Astrocyte of the spinal cord (primary cell): ENCODE data around the gene QPCTL.

Source experiments
- DNase-seq: peaks from one replicate; pipeline ENCODE4 v3.0.0; 2011; ENCODE audit warnings: low read depth, low spot score
- H3K4me3 ChIP-seq: 2 replicates; pipeline ENCODE4 v1.5.1; 2011; ENCODE audit warnings: low read depth, mild to moderate bottlenecking, low read length, moderate library complexity
- CTCF ChIP-seq: IDR thresholded peaks from 2 replicates; pipeline ENCODE4 v1.5.1; 2012; ENCODE audit warnings: low read depth, mild to moderate bottlenecking, low read length, inconsistent platforms
- in situ Hi-C: cut with HindIII; loops from 2 replicates; pipeline ENCODE4 v1.10.0; 2017; ENCODE audit warnings: low sequenced_read_pairs

QPCTL gene

GRCh38 chr19:45660636-45661035 lies 31.8 kb upstream of the QPCTL start:
- DNase-seq: no peak
- in situ Hi-C loops: no loop called here
- H3K4me3 ChIP-seq: no peak overlapping the region
- TF ChIP-seq CTCF: no peak

GRCh38 chr19:45663800-45664199 lies 28.7 kb upstream of the QPCTL start:
- no peak overlapping the region for H3K4me3 ChIP-seq
- DNase-seq: no peak
- in situ Hi-C loops: no loop called here
- TF ChIP-seq CTCF: no peak

GRCh38 chr19:45664575-45664974 lies 27.9 kb upstream of the QPCTL start:
- in situ Hi-C loops: no loop called here
- no peak overlapping the region for H3K4me3 ChIP-seq

GRCh38 chr19:45667620-45668341 lies 24.7 kb upstream of the QPCTL start, which contains the start of gene GIPR:
Gene GIPR (plus strand): TSS chr19:45668221. CDS start chr19:45669521, 1,300 bp downstream.
- in situ Hi-C loops: no loop called here
- no peak for TF ChIP-seq CTCF
- H3K4me3 ChIP-seq: peak within 1 kb of the TSS; percentile 12
- DNase-seq: no peak

More at GRCh38 chr19:45664575-45664974, 27.9 kb upstream of the QPCTL start:
- no peak for TF ChIP-seq CTCF
- DNase-seq: no peak

GRCh38 chr19:45668342-45668871 lies 24.1 kb upstream of the QPCTL start:
- H3K4me3 ChIP-seq: peak overlapping the region; percentile 12
- no peak for DNase-seq
- in situ Hi-C loops: no loop called here
- no peak for TF ChIP-seq CTCF

GRCh38 chr19:45670670-45671453 lies 21.6 kb upstream of the QPCTL start:
- peak; percentile 48 for DNase-seq
- in situ Hi-C loops: no loop called here
- no peak overlapping the region for H3K4me3 ChIP-seq
- no peak for TF ChIP-seq CTCF
